Fibroblast of gingiva (primary cell): ENCODE data around the gene DPH1.
"Not testable (repeated sequence)": the region's sequence is repeated elsewhere in the genome, so short reads cannot be mapped to it uniquely, and the experiment has no call there.

Experiments
- DNase-seq: peaks from one replicate; pipeline ENCODE4 v3.0.0-alpha.2; 2011; ENCODE audit warnings: low read depth

The DPH1 gene

GRCh38 chr17:2008332-2009126 is 21.4 kb upstream of the DPH1 start:
- DNase-seq, result no peak

GRCh38 chr17:2009737-2010136 is 20.2 kb upstream of the DPH1 start:
- no peak for DNase-seq

- DNase-seq, result peak; percentile 96
These were observed 18.3 kb upstream of the DPH1 start for GRCh38 chr17:2011411-2012371.

GRCh38 chr17:2012499-2012898 is 17.5 kb upstream of the DPH1 start:
- no peak for DNase-seq

GRCh38 chr17:2013220-2013993 is 16.5 kb upstream of the DPH1 start:
- not testable (repeated sequence) for DNase-seq

GRCh38 chr17:2013994-2014317 is 16.0 kb upstream of the DPH1 start:
- peak; percentile 47 for DNase-seq

GRCh38 chr17:2015314-2015713 is 14.6 kb upstream of the DPH1 start:
- no peak for DNase-seq

- DNase-seq, result no peak
These were observed 13.5 kb upstream of the DPH1 start for GRCh38 chr17:2016494-2016893.

GRCh38 chr17:2017274-2017941 is 12.5 kb upstream of the DPH1 start:
- no peak for DNase-seq

GRCh38 chr17:2018716-2019510 is 11.0 kb upstream of the DPH1 start:
- DNase-seq, result no peak

GRCh38 chr17:2019723-2020122 is 10.2 kb upstream of the DPH1 start:
- no peak for DNase-seq

- no peak for DNase-seq
These were observed 9.2 kb upstream of the DPH1 start for GRCh38 chr17:2020721-2021120.

- DNase-seq, result no peak
These were observed 7.2 kb upstream of the DPH1 start for GRCh38 chr17:2022647-2023240.

- DNase-seq, result no peak
These were observed 6.7 kb upstream of the DPH1 start for GRCh38 chr17:2023256-2023655.

- peak; percentile 69 for DNase-seq
These were observed 6.0 kb upstream of the DPH1 start for GRCh38 chr17:2023692-2024571.

- no peak for DNase-seq
These were observed 5.3 kb upstream of the DPH1 start for GRCh38 chr17:2024572-2025219.

GRCh38 chr17:2025220-2025621 is 4.7 kb upstream of the DPH1 start, which contains the start of gene RTN4RL1:
RTN4RL1 (minus strand) TSS chr17:2025334; CDS start chr17:2024865, 469 bp downstream.
- peak; percentile 83 for DNase-seq

- peak; percentile 61 for DNase-seq
These were observed 4.2 kb upstream of the DPH1 start for GRCh38 chr17:2025622-2026309.
